GM12864 (cell line): ENCODE measurements around the gene PNKD.

Experiments
- DNase-seq: peaks from one replicate; pipeline ENCODE4 v3.0.0-alpha.2; 2011; ENCODE audit warnings: low read depth
- H3K4me3 ChIP-seq: 2 replicates; pipeline ENCODE4 v1.5.1; 2011; ENCODE audit warnings: mild to moderate bottlenecking, low read depth, low read length, control low read depth
- CTCF ChIP-seq: IDR thresholded peaks from 2 replicates; pipeline ENCODE4 v1.5.1; 2011; ENCODE audit warnings: low read depth, mild to moderate bottlenecking, moderate library complexity, low read length, control low read depth, inconsistent platforms; ENCODE audit errors: missing control alignments

The PNKD gene

GRCh38 chr2:218269900-218270720, at the start of gene PNKD, which contains the start of gene AAMP:
TSS of gene PNKD (plus strand) at chr2:218270519. CDS start at chr2:218270536, 17 bp downstream.
TSS of gene AAMP (minus strand) at chr2:218270137. CDS start at chr2:218270086, 51 bp downstream.
- peak; percentile 95 for DNase-seq
- peak within 1 kb of the TSS; percentile 74 for H3K4me3 ChIP-seq
- no peak for TF ChIP-seq CTCF

GRCh38 chr2:218221000-218221399, 49.3 kb upstream of the PNKD start:
- TF ChIP-seq CTCF: no peak
- peak overlapping the region; percentile 19 for H3K4me3 ChIP-seq
- DNase-seq: no peak

- TF ChIP-seq CTCF: no peak
- DNase-seq: no peak
- peak overlapping the region; percentile 19; the same call in 1 of the 2 replicates for H3K4me3 ChIP-seq
Measured at GRCh38 chr2:218223046-218223445, 47.3 kb upstream of the PNKD start.

- no peak overlapping the region for H3K4me3 ChIP-seq
- DNase-seq: no peak
- TF ChIP-seq CTCF: no peak
Measured at GRCh38 chr2:218224186-218224585, 46.1 kb upstream of the PNKD start.

GRCh38 chr2:218226903-218227302, 43.4 kb upstream of the PNKD start:
- DNase-seq: no peak
- no peak for TF ChIP-seq CTCF
- no peak overlapping the region for H3K4me3 ChIP-seq

- H3K4me3 ChIP-seq: no peak overlapping the region; the same call in 1 of the 2 replicates
- TF ChIP-seq CTCF: no peak
Measured at GRCh38 chr2:218228366-218229090, 41.8 kb upstream of the PNKD start.

More at GRCh38 chr2:218228366-218229090, 41.8 kb upstream of the PNKD start:
- no peak for DNase-seq
